Measurements from ENCODE around the gene POLR3C.

Gene POLR3C

DNA sequence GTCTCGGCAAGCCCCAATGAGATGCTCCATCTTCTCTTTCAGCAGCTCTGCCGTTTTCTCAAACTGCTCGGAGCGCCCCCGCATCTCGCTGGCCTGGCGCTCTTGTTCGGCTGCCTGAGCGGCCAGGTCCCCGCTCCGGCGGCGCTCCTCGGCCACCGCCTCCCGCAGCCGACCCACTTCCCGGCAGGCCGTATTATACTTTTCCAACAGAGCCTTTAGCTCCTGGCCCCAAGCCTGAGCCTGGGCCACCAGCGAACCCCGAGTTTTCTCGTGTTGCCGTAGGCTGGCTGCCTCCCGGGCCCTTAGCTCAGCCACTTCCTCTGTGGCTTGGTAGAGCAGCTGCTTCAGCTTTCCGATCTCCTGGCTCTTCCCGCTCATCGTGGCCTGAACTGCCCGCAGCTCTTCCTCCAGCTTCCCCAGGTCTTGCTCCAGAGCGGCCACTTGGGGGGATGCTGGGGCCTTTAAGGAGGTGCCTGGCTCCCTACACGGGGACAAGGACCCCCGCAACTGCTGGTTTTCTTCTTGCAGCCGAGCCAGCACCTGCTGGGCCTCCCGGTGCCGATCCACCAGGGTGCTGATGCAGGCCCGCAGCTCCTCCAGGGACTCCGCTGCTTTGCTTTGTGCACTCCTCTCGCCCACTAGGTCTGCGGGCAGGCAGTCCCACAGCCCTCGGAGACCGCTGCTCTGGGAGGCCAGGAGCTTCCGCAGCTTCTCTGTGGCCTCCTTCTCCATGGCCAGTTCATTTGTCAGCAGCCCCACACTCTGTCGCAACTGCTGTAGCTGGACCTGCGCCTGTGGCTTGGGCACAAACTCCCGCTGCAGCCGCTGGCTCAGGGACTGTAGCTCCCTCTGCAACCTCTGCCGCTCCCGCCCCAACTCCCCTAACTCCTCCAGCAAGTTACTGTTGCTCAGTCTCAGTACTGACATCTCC is 48.3 kb downstream of the POLR3C start:
- peak; percentile 58 for DNase-seq

DNA sequence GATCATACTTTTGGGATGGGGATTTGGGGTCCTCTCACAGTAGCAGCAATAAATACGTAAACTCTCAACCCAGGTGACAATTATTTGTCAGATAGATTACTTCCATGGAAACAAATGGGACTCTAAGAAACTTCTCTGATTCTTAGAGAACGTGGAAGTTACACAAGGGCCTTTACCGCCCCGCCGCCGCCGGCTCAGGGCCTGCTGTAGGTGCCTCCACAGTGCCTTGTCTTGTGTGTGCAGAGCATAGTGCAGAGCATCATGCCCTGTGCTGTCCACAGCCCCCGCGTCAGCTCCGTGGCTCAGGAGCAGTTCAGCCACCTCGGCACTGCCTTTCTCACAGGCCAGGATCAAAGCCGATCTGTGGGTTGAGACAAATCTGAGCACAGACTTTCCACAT is 50.6 kb downstream of the POLR3C start:
- DNase-seq = no peak

DNA sequence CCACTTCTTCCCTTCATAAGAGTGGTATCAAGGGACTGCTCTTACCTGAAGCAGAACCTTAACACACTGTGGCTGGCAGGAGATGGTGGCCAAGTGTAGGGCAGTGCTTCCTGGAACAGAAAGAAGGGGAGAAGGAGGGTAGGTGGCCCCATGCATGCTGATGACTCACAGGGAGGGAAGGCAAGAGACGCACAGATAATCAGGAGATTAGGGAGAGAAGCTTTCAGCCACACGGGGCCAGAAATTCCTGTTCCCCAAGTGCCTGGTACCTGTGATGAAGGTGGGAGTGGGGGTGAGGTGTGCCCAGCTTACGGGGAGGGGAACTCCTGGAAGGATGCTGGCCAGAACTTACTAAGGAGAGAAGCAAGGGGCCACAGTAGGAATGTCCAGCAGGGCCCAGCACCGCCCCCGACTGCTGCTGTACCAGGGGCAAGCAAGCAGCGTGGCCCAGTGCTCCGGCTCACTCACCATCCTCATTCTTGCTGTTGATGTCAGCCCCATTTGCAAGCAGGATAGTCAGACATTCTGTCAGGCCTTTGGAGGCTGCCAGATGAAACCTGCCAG is 54.0 kb downstream of the POLR3C start:
- no peak for DNase-seq

DNA sequence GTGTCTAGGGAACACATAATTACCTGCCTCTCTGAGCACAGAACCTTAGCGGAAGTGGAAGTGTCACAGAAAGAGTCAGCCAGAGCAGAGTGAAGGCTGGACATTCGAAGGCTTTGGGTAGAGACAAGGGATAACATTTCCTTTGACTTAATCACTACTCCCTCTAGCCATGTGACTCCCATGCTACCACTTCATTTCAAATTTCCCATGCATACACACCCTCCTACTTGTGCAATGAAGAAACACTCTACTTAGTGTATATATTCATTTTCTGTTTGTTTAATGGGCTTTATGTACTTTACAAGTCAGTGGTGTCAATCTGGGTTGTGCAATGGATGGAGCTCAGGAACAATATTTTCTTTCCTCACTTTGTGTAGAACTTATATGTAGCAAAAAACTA is 54.7 kb downstream of the POLR3C start:
- DNase-seq = no peak

DNA sequence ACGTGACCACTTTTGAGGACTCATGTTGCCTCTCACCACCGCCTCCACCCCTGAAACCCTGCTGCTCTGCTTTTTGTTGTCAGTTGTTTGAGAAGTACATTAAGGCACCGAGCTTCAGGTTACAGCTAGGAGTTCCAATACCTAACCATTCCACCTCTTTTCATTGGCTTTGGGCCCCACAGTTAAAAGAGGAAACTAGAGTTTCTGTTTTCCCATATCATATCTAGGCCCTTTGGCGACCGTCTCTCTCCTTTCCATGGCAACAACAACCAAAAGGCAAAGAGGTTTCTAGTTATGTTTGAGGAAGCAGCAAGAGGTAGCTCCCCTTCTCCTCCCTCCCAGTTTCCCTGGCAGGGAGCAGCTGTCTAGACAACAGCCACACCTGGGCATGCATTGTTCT is 55.8 kb downstream of the POLR3C start:
- no peak for DNase-seq

DNA sequence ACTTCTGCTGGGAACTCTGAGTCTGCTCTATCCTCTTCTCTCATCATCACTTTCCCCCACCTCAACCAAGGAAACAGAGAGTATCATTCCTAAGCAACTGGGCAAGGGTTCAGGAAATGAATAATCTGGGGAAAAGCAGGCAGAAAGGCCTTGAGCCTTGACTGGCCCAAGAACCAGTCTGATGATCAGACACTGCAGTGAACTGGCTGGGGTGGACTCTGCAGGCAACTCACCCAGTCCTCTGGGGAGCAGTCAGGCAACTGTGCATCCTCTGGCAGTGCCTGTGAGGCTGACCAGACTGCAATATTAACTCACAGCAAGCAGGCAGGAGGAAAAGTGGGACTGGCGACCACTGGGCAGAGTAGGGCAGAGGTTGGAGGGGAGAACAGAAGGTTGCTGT is 60.7 kb downstream of the POLR3C start:
- DNase-seq = no peak

DNA sequence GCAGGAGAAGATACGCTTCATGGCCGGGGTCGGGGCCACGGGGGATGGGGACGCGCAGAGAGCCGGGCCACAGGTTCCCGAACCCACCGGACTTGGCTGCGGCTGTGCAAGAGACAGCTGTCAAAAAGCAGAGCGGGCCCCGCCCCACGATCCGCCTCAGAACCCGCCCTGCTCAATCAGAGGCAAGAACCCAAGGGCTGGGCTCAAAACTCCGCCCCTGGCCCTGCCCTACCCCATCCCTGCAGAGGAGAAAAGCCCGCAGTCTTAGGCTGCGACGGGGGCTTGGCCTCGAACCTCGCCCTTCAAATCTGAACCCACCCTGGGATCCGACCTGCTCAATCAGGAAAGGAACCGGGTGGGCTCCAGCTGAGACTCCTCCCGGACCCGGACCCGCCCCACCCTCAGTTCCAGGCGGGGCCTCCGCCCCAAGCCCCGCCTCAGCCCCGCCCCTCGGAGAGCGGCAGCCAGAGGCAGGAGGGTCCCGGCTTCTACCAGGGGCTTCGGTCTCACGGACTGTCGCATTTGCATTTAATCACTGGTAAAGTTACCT is 61.8 kb downstream of the POLR3C start, which contains the start of gene ANKRD35:
Gene ANKRD35 (minus strand): TSS at position 129 of the 550 bp plus-strand sequence. CDS start 108 bp downstream, at position 21.
- DNase-seq = peak; percentile 93

DNA sequence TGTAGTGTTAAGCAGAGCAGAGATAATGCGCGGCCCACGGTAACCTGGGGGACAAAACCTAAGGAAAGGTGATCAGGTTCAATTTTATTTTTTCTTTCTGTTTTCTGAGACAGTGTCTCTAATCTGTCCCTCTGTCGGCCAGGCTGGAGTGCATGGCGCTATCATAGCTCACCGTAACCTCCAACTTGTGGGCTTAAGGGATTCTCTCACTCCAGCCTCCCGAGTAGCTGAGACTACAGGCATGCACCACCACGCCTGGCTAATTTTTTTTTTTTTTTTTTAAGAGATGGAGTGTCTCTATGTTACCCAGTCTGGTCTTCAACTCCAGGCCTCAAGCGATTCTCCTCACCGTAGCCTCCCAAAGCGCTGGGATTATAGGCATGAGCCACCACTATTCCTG is 62.4 kb downstream of the POLR3C start:
- no peak for DNase-seq

DNA sequence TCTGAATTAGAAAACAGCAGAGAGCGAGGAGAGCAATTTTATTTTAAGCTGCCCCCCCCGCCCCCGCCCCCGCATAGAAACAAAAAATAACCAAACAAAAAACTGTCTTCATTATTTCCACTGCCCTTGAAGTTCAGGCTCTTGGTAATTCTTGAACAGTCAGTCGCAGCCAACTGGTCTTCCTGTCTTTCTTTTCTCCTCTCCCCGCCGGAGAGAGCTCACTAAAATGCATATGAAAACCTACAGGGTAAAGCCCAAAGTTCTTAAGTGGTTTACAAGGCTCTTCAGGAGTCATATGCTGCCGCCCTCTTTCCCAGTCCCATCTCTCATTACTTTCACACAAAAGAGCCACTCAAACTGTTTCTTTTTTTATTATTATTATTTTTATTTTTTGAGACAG is 62.8 kb downstream of the POLR3C start:
- DNase-seq = no peak

DNA sequence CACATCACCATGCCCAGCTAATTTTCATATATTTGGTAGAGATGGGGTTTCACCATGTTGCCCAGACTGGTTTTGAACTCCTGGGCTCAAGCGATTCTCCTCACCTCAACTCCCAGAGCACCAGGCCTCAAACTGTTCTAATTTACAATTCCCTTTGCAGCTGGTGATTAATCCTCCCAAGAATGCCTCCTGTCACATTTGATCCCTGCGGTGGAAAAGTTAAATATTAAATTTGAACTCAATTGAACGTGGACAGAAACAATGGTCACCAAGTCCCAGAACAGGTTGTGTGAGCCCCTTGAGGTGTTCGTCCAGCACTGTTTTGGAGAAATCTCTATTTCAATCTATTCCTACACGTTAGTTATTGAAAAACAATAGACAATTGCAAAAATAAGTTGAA is 63.6 kb downstream of the POLR3C start:
- no peak for DNase-seq

DNA sequence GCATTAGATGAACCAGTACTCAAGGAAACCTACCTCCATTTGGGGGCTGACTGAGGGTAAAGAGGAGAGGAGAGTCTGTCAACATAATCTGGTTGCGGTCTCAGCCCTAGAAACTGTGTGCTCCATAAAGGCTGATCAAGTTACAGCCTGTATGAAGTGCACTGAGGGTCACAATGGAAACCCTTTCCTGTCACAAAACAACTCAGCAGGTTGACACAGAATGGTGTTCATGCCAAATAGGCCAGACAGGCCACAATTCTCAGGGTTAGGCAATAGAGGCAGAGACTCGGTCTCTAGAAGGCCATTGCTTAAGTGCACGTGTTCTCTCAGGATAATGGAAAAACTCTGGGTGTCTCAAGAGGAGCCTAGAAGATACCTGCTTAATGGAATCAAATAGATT is 65.7 kb downstream of the POLR3C start:
- no peak for DNase-seq

DNA sequence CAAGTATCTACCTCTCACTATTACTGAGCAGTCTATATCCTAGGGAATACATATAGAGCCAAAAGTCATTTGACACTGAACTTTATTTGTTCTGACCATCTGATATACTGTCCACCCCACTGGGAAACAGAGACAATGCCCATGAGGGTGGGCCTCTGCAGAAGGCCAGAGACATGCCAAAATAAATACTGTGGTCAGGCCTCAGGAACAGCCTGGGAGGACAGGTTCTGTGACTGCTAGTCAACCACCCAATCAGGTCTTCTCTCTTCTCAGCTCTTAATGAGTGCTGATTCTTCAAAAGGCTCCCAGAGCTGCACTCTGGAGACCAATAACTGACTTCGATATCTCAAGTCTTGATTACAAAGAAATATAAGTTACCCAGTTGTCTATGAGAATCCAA is 67.1 kb downstream of the POLR3C start:
- no peak for DNase-seq

DNA sequence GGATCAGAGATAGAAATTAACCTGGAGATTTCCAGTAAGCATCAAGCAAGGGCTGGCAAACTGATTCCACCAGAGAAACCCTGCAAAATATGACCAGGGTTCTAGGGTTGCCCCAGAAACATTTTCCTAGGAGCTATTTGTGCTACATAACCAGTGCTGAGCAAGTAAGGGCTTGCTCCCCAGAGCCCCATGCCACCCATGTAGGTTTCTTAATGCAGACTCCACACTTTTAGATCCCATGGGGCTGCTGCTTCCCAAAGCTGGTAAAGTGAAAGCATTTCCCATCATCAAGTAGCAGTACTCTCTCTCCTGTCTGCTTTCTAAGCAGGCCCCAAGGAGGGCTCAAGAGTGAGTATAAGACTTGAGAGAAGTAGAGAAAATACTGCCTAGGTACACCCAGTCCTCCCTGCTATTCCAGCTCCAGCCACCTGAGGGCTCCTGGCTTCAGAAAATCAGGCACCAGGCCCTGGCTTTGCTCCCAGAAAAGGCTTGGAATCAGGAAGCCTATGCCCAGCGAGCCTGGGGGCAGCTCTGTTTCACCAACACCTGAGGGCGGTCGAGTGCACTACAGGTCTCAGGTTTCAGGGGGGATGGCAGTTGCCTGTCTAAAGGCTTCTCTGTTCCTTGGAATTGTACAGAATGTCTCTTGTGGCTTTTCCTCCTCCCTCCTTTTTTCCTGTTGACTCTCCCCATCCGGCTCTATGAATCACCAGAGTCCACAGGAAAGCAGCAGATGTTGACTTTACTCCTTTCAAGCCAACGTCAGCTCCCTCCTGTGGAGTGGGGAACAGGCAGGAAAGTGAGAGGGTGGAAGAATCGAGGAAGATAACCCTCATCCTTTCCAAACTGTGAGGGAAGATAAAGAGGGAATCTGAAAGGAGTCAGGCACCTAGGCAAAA is 67.8 kb downstream of the POLR3C start:
- DNase-seq = peak; percentile 63

DNA sequence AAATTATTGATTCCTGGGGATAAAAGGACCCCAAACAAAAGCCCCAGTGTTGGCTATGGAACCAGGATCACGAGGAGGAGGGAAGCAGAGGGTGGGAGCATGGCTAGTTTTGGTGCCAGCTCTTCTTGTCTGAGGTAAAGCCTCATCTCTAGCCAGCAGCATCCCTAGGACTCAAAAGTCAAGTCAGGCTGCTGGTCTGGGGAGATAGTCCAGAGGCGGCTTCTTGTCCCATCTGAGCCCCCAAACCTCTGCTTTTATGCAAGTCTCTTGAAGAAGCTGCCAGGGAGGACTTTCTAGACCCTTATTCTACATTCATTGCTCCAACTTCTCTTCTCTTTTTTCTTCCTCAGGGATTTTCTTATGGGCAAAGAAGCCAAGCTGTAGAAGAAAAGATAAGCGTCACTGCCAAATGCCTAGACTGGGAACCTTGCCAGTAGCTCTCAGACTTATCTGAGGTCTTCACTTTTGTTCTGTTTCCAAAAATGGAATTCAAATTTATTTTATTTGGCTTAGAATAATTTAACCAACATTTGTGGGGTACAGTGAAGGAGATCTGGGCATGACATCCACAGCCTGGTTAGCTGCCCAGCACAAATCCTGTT is 68.6 kb downstream of the POLR3C start:
- no peak for DNase-seq

DNA sequence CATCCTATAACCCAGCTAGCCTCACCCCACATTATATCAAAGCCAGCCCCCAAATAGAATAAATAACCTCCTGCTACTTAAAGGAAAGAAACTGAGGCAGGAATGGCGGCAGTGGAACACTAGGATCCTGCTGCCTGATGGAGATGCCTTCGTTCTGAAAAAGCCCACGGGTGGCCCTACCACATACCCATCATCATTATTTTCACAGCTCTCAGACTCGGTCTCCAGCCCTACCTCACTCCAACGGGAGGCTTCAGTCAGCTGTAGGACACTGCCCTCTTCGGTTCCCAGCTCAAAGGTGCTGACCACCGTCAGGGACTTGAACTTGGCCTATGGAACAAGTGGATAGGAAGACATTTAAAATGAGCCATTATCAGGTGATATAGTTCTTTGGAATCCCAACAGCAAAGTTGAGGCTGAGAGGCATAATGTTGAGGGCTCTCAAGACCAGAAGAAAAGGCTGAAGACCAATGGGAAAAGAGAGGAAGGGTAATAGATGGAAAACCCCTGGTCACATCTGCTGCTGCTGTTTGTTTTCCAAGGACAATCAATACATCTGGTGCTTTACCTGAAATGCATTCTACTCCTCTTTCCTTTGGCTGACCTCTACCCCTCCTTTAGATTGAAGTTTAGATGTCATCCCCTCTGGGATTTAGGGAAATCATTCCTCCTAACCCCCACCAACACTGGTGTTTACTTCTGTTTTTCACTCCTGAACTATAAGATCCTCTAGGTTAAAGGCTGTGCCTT is 69.5 kb downstream of the POLR3C start:
- DNase-seq = no peak

All from CD4-positive, alpha-beta T cell treated with Interleukin-6 for 4 hours (primary cell).